Ramos (cell line): ENCODE measurements around the gene RASGRP4.

ENCODE experiments used
- in situ Hi-C: fragments of 300-500 bp; cut with MboI; formaldehyde crosslinking; loops from one replicate; pipeline ENCODE4 v1.14.3; 2022; ENCODE audit warnings: low sequenced_read_pairs; ENCODE audit not compliant: unreplicated experiment

The RASGRP4 gene

GRCh38 chr19:38417544-38418506 is 8.2 kb downstream of the RASGRP4 start:
- in situ Hi-C loops: loop anchor here (25.0 kb wide), 1 partner anchor 519 kb away; the partner anchor contains the start of genes MRPS12 and SARS2

GRCh38 chr19:38417146-38417543 is 8.9 kb downstream of the RASGRP4 start:
- in situ Hi-C loops: loop anchor here (25.0 kb wide), 1 partner anchor 520 kb away; the partner anchor contains the start of genes MRPS12 and SARS2

- in situ Hi-C loops: loop anchor here (25.0 kb wide), 1 partner anchor 524 kb away; the partner anchor contains the start of genes MRPS12 and SARS2
Observed at GRCh38 chr19:38413416-38413815, 12.6 kb downstream of the RASGRP4 start.

GRCh38 chr19:38412961-38413360 is 13.1 kb downstream of the RASGRP4 start:
- in situ Hi-C loops: loop anchor here (25.0 kb wide), 1 partner anchor 524 kb away; the partner anchor contains the start of genes MRPS12 and SARS2

GRCh38 chr19:38412491-38412890 is 13.5 kb downstream of the RASGRP4 start:
- in situ Hi-C loops: loop anchor here (25.0 kb wide), 1 partner anchor 525 kb away; the partner anchor contains the start of genes MRPS12 and SARS2

GRCh38 chr19:38411898-38412297 is 14.1 kb downstream of the RASGRP4 start:
- in situ Hi-C loops: loop anchor here (25.0 kb wide), 1 partner anchor 525 kb away; the partner anchor contains the start of genes MRPS12 and SARS2

- in situ Hi-C loops: loop anchor here (25.0 kb wide), 1 partner anchor 526 kb away; the partner anchor contains the start of genes MRPS12 and SARS2
Observed at GRCh38 chr19:38411041-38411712, 14.8 kb downstream of the RASGRP4 start.

- in situ Hi-C loops: loop anchor here (25.0 kb wide), 1 partner anchor 527 kb away; the partner anchor contains the start of genes MRPS12 and SARS2
Observed at GRCh38 chr19:38410407-38410806, 15.6 kb downstream of the RASGRP4 start.

- in situ Hi-C loops: loop anchor here (25.0 kb wide), 1 partner anchor 528 kb away; the partner anchor contains the start of genes MRPS12 and SARS2
Observed at GRCh38 chr19:38409631-38410133, 16.3 kb downstream of the RASGRP4 start.

- in situ Hi-C loops: loop anchor here (25.0 kb wide), 1 partner anchor 532 kb away; the partner anchor contains the start of genes MRPS12 and SARS2
Observed at GRCh38 chr19:38405276-38405675, 20.7 kb downstream of the RASGRP4 start.

- in situ Hi-C loops: loop anchor here (25.0 kb wide), 1 partner anchor 532 kb away; the partner anchor contains the start of genes MRPS12 and SARS2
Observed at GRCh38 chr19:38404858-38405257, 21.2 kb downstream of the RASGRP4 start.

- in situ Hi-C loops: loop anchor here (25.0 kb wide), 1 partner anchor 534 kb away; the partner anchor contains the start of genes MRPS12 and SARS2
Observed at GRCh38 chr19:38402967-38403674, 22.9 kb downstream of the RASGRP4 start, which contains the start of gene FAM98C. FAM98C (plus strand) TSS chr19:38403093; CDS start chr19:38403154, 61 bp downstream.

GRCh38 chr19:38402623-38402966 is 23.4 kb downstream of the RASGRP4 start:
- in situ Hi-C loops: loop anchor here (25.0 kb wide), 1 partner anchor 535 kb away; the partner anchor contains the start of genes MRPS12 and SARS2

- in situ Hi-C loops: loop anchor here (25.0 kb wide), 1 partner anchor 536 kb away; the partner anchor contains the start of genes MRPS12 and SARS2
Observed at GRCh38 chr19:38401148-38401547, 24.9 kb downstream of the RASGRP4 start.

- in situ Hi-C loops: loop anchor here (25.0 kb wide), 1 partner anchor 537 kb away; the partner anchor contains the start of genes MRPS12 and SARS2
Observed at GRCh38 chr19:38400361-38400760, 25.7 kb downstream of the RASGRP4 start.

GRCh38 chr19:38399537-38399936 is 26.5 kb downstream of the RASGRP4 start:
- in situ Hi-C loops: no loop called here

- in situ Hi-C loops: no loop called here
Observed at GRCh38 chr19:38399081-38399480, 26.9 kb downstream of the RASGRP4 start.

GRCh38 chr19:38395381-38396114 is 30.5 kb downstream of the RASGRP4 start:
- in situ Hi-C loops: no loop called here
